D721Med (cell line): Measurements from ENCODE around the gene GRIN2A.

Experiments
- DNase-seq: peaks from one replicate; pipeline ENCODE4 v3.0.0; 2011; ENCODE audit warnings: low spot score; ENCODE audit not compliant: insufficient read length
- FAIRE-seq: peaks from 2 replicates; lab custom pipeline; 2011; peaks lifted over from hg19 to GRCh38; lab: Jason Lieb, UNC
- TF ChIP-seq, protein P1 (sequence below): IDR thresholded peaks from 2 replicates; pipeline ENCODE4 v1.5.1; 2012; ENCODE audit warnings: mild to moderate bottlenecking, control low read depth; ENCODE audit not compliant: insufficient read depth; ENCODE audit errors: missing control alignments

Gene GRIN2A

DNA sequence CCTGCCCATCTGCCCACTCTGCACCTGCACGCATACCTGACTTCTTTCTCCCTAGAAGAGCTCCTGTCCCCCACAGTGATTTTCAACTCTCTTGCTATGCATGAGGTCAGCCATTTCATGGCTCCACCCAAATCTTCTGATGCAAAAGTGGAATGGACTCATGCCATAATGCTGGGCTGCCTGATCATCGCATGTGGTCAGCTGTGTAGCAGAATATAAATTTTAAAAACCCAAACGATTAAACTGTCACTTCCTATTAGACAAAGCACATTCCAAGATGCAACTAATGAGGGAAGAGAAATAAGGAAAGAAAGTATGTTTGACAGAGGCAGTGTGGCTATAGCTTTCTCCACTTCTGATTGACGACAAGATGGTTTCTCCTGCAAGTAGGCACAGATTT lies 26.1 kb downstream of the GRIN2A start:
- DNase-seq: no peak
- TF ChIP-seq, protein P1, sequence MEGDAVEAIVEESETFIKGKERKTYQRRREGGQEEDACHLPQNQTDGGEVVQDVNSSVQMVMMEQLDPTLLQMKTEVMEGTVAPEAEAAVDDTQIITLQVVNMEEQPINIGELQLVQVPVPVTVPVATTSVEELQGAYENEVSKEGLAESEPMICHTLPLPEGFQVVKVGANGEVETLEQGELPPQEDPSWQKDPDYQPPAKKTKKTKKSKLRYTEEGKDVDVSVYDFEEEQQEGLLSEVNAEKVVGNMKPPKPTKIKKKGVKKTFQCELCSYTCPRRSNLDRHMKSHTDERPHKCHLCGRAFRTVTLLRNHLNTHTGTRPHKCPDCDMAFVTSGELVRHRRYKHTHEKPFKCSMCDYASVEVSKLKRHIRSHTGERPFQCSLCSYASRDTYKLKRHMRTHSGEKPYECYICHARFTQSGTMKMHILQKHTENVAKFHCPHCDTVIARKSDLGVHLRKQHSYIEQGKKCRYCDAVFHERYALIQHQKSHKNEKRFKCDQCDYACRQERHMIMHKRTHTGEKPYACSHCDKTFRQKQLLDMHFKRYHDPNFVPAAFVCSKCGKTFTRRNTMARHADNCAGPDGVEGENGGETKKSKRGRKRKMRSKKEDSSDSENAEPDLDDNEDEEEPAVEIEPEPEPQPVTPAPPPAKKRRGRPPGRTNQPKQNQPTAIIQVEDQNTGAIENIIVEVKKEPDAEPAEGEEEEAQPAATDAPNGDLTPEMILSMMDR: no peak
- FAIRE-seq: no peak

GRCh38 chr16:10154389-10154788 lies 27.8 kb downstream of the GRIN2A start:
- TF ChIP-seq, protein P1: no peak
- DNase-seq (no peak), FAIRE-seq (no peak)

DNA sequence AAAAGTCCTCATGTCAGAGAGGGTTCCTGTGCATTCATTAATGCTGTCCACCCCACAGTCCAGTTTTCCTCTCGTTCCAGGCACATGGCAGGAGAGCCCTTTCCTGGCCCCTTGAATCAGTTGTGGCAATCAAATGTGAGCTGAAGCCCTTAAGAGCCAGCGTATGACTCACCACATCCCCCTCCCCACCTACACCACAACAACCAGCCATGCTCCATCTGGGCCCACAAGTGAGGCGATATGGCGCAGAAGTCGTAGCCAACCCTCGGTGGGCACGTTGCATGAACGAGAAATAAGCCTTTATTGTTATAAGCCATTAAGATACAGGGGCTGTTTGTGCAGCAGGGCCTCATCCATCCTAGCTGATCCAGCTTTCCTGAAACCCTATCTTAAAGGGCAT lies 28.2 kb downstream of the GRIN2A start:
- no peak for DNase-seq
- TF ChIP-seq, protein P1: no peak
- FAIRE-seq: no peak

GRCh38 chr16:10151718-10152117 lies 30.5 kb downstream of the GRIN2A start:
- FAIRE-seq: no peak
- TF ChIP-seq, protein P1: no peak

DNA sequence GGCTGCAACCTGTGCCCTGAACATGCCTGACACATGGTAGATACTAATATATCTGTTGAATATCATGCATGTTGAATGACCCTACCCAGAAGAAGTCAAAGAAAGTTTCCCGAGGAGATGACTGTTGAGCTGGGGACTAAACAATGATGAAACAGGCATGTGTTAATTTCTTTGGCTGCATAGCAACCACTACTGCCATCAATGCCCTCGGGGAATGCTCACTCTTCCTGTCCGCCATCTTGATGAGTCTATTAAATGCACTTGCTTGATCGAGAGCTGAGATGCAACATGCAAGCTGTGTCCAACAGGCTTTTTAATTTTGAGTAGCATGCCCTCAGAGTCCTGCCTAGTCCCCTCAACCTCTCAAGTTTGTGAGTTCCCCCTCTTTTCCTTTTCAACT lies 31.3 kb downstream of the GRIN2A start:
- TF ChIP-seq, protein P1: no peak
- FAIRE-seq: no peak
- no peak for DNase-seq

More at GRCh38 chr16:10151718-10152117, 30.5 kb downstream of the GRIN2A start:
- no peak for DNase-seq

DNA sequence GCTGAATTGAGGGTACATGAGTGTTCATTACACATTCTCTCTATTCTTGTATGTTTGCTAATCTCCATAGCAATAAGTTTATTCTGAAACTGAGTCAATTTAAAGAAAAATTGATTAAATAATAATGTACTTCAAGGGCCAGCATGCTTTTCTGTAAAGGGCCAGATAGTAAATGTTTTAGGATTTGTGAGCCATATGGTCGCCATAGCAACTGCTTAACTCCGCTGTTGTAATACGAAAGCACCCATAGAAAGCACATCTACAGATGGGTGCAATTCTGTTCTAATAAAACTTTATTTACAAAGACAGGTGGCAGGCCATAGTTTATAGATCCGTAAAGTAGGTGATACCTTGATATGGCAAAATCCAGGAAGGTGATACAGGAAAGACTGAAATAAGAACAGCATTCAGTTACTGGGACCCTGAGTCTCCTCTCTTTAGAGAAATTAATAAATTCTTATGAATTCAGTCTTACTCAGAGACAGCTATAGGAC lies 36.6 kb downstream of the GRIN2A start:
- FAIRE-seq: no peak
- TF ChIP-seq, protein P1: no peak
- no peak for DNase-seq

DNA sequence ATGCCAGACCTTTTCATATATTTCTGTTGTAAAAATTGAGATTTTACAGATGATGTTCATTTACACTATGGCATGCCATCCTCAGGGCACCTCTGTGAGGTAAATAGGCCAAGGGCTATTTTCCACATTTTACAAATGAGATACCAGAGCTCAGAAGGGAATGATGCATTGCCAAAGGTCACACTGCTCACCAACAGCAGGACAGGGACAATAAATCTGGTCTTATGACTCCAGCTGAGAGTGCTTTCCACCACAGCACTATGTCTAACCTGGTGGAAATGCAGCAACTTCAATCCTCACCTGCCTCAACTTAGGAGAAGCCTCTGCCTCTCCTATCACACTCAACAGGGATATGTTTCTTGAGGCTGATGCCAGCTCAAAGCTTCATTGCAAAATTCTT lies 40.6 kb downstream of the GRIN2A start:
- FAIRE-seq: no peak
- DNase-seq: no peak
- TF ChIP-seq, protein P1: no peak
